HEK293 (cell line): ENCODE results near the gene CLPSL2.
A peak's percentile ranks its signal among the peaks of the same experiment; 100 is the strongest.

Source experiments
- CTCF ChIA-PET: fragments of 350-600 bp; formaldehyde crosslinking; extraction: SDS; loops from one replicate; lab custom pipeline; 2021; ENCODE audit warnings: antibody characterized with exemption; lab: Yijun Ruan, JAX
- POLR2A ChIA-PET: fragments of 300-600 bp; formaldehyde crosslinking; extraction: SDS; loops from one replicate; lab custom pipeline; 2020; ENCODE audit warnings: antibody characterized with exemption, inconsistent platforms; lab: Yijun Ruan, JAX
- H3K27ac ChIP-seq: fragments of 200-500 bp; sonication (Bioruptor generic); 2 replicates; pipeline ENCODE4 v1.5.1; 2014; ENCODE audit warnings: low read depth, low read length, control low read depth, inconsistent platforms; ENCODE audit errors: extremely low read depth
- H3K36me3 ChIP-seq, 2 experiments: fragments of 200-500 bp in 1 of 2; sonication (Bioruptor generic) in 1 of 2; 1 replicate in 1 of 2; 2 replicates in 1 of 2; pipeline ENCODE4 v1.5.1; 2014 to 2017; ENCODE audit warnings: inconsistent platforms in 2 of 2, low read length in 2 of 2; ENCODE audit not compliant: control insufficient read depth in 2 of 2, insufficient read depth in 1 of 2
- H3K4me1 ChIP-seq: fragments of 200-500 bp; sonication (Bioruptor generic); 2 replicates; pipeline ENCODE4 v1.5.1; 2014; ENCODE audit warnings: mild to moderate bottlenecking, low read length, inconsistent platforms; ENCODE audit not compliant: control insufficient read depth, insufficient read depth
- H3K4me3 ChIP-seq: 2 replicates; pipeline ENCODE4 v1.5.1; 2011; ENCODE audit warnings: low read depth, mild to moderate bottlenecking, control low read depth, low read length, moderate library complexity
- H3K9me3 ChIP-seq: fragments of 200-500 bp; sonication (Bioruptor generic); 2 replicates; pipeline ENCODE4 v1.5.1; 2014; ENCODE audit warnings: low read depth, low read length, inconsistent platforms; ENCODE audit not compliant: control insufficient read depth, insufficient read depth
- BCL11A ChIP-seq: fragments of 450-650 bp; formaldehyde crosslinking; IDR thresholded peaks from 2 replicates; pipeline ENCODE4 v1.5.1; 2016; ENCODE audit warnings: low read depth, missing biosample characterization, missing genetic modification characterization
- KLF10 ChIP-seq: fragments of 450-650 bp; IDR thresholded peaks from 2 replicates; pipeline ENCODE4 v1.5.1; 2018; ENCODE audit warnings: missing biosample characterization, mild to moderate bottlenecking, missing genetic modification characterization
- MEIS1 ChIP-seq: sonication (generic); formaldehyde crosslinking; IDR thresholded peaks from 2 replicates; pipeline ENCODE4 v1.8.1; 2022; ENCODE audit warnings: missing genetic modification reagents, mild to moderate bottlenecking, borderline replicate concordance
- PRDM10 ChIP-seq: fragments of 450-650 bp; formaldehyde crosslinking; IDR thresholded peaks from 2 replicates; pipeline ENCODE4 v1.5.1; 2016; ENCODE audit warnings: missing biosample characterization, missing genetic modification characterization
- SCRT2 ChIP-seq: fragments of 450-650 bp; formaldehyde crosslinking; IDR thresholded peaks from 2 replicates; pipeline ENCODE4 v1.5.1; 2016; ENCODE audit warnings: missing biosample characterization, missing genetic modification characterization
- TCF7L2 ChIP-seq: IDR thresholded peaks from 2 replicates; pipeline ENCODE4 v1.6.1; 2011; ENCODE audit warnings: low read depth, mild to moderate bottlenecking, inconsistent platforms, low read length, moderate library complexity, borderline replicate concordance
- ZBTB17 ChIP-seq: fragments of 450-650 bp; formaldehyde crosslinking; IDR thresholded peaks from 2 replicates; pipeline ENCODE4 v1.5.1; 2016; ENCODE audit warnings: missing biosample characterization, missing genetic modification characterization
- ZBTB8A ChIP-seq: fragments of 450-650 bp; formaldehyde crosslinking; IDR thresholded peaks from 2 replicates; pipeline ENCODE4 v1.5.1; 2016; ENCODE audit warnings: missing biosample characterization, missing genetic modification characterization
- ZNF19 ChIP-seq: fragments of 450-650 bp; formaldehyde crosslinking; IDR thresholded peaks from 2 replicates; pipeline ENCODE4; 2016; ENCODE audit warnings: missing biosample characterization, missing genetic modification characterization, low read depth
- ZNF211 ChIP-seq: fragments of 450-650 bp; formaldehyde crosslinking; IDR thresholded peaks from 2 replicates; pipeline ENCODE4 v1.5.1; 2016; ENCODE audit warnings: low read depth, missing biosample characterization, missing genetic modification characterization
- ZNF341 ChIP-seq: fragments of 450-650 bp; formaldehyde crosslinking; IDR thresholded peaks from 2 replicates; pipeline ENCODE4; 2016; ENCODE audit warnings: low read depth, missing biosample characterization, missing genetic modification characterization
- ZNF366 ChIP-seq: fragments of 450-650 bp; formaldehyde crosslinking; conservative IDR thresholded peaks from 2 replicates; pipeline ENCODE4 v1.5.1; 2016; ENCODE audit warnings: missing biosample characterization, missing genetic modification characterization
- ZNF433 ChIP-seq: fragments of 450-650 bp; formaldehyde crosslinking; IDR thresholded peaks from 2 replicates; pipeline ENCODE4 v1.5.1; 2016; ENCODE audit warnings: missing biosample characterization, missing genetic modification characterization, low read depth
- ZNF48 ChIP-seq: fragments of 450-650 bp; formaldehyde crosslinking; IDR thresholded peaks from 2 replicates; pipeline ENCODE4 v1.5.1; 2016; ENCODE audit warnings: missing biosample characterization, missing genetic modification characterization
- ZNF600 ChIP-seq: fragments of 450-650 bp; formaldehyde crosslinking; IDR thresholded peaks from 2 replicates; pipeline ENCODE4 v1.5.1; 2016; ENCODE audit warnings: missing biosample characterization, missing genetic modification characterization
- ZNF664 ChIP-seq: fragments of 450-650 bp; formaldehyde crosslinking; IDR thresholded peaks from 2 replicates; pipeline ENCODE4 v1.5.1; 2016; ENCODE audit warnings: missing biosample characterization, missing genetic modification characterization
- ZNF830 ChIP-seq: fragments of 450-650 bp; IDR thresholded peaks from 2 replicates; pipeline ENCODE4 v1.5.0; 2018; ENCODE audit warnings: missing biosample characterization, missing genetic modification characterization, low read depth, mild to moderate bottlenecking, moderate library complexity
- TF ChIP-seq, protein P1 (sequence below): IDR thresholded peaks from 2 replicates; pipeline ENCODE4 v1.6.1; 2011; ENCODE audit warnings: mild to moderate bottlenecking, low read depth, low read length, borderline replicate concordance
- TF ChIP-seq, protein P2 (sequence below): fragments of 450-650 bp; formaldehyde crosslinking; IDR thresholded peaks from 2 replicates; pipeline ENCODE4 v1.5.0; 2017; ENCODE audit warnings: missing biosample characterization, missing genetic modification characterization, borderline replicate concordance

Gene CLPSL2

DNA sequence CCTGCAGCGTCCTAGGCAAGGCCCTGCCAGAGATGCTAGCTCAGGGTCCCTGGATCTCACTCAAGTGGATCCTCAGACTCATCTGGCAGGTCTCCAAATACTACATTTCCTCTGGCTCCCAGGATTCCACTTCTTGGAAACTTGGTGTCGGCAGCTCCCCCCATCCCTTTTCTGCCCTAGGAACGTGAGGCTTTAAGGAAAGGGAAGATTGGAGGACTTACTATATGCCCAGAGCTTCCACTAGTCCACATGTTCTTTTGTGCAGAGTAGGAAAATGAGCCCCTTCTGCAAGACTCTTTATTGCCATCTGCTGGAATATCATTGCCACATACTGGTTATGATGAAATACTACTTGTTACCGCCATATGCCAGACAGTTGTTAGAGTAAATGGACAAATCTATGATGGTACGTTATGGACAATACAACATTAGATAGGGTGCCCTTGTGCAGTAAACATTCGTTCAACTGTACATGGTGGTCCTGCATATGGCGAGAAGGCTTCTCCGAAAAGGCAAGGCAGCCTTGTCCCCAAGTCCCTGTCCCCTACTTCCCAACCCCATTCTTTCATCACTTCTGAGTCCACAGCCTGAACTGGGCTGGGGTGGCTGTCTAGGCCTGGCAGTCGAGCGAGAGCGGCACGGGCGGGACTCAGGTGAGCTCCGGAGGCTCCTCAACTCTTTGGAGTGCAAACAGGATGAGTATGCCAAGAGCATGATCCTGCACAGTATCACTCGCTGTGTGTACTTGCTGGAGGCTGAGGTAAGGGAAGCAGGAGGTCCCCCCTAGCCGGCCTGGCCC, 38.8 kb upstream of the CLPSL2 start (continued):
- TF ChIP-seq PRDM10 (tag by site-specific recombination) (no peak), ZNF830 (tag by site-specific recombination) (no peak), ZNF366 (tag by site-specific recombination) (no peak), BCL11A (tag by site-specific recombination) (no peak), SCRT2 (peak; percentile 92), ZNF600 (tag by site-specific recombination) (peak; percentile 67; the same call in 1 of the 2 replicates), TCF7L2 (no peak), MEIS1 (CRISPR knock-in tag) (no peak), KLF10 (tag by site-specific recombination) (no peak), ZNF664 (tag by site-specific recombination) (no peak), ZBTB8A (no peak), ZNF48 (tag by site-specific recombination) (no peak), ZNF19 (tag by site-specific recombination) (no peak), ZNF211 (tag by site-specific recombination) (no peak), ZBTB17 (peak; percentile 42)
- TF ChIP-seq, protein P1, sequence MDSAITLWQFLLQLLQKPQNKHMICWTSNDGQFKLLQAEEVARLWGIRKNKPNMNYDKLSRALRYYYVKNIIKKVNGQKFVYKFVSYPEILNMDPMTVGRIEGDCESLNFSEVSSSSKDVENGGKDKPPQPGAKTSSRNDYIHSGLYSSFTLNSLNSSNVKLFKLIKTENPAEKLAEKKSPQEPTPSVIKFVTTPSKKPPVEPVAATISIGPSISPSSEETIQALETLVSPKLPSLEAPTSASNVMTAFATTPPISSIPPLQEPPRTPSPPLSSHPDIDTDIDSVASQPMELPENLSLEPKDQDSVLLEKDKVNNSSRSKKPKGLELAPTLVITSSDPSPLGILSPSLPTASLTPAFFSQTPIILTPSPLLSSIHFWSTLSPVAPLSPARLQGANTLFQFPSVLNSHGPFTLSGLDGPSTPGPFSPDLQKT, result no peak
- TF ChIP-seq, protein P2, sequence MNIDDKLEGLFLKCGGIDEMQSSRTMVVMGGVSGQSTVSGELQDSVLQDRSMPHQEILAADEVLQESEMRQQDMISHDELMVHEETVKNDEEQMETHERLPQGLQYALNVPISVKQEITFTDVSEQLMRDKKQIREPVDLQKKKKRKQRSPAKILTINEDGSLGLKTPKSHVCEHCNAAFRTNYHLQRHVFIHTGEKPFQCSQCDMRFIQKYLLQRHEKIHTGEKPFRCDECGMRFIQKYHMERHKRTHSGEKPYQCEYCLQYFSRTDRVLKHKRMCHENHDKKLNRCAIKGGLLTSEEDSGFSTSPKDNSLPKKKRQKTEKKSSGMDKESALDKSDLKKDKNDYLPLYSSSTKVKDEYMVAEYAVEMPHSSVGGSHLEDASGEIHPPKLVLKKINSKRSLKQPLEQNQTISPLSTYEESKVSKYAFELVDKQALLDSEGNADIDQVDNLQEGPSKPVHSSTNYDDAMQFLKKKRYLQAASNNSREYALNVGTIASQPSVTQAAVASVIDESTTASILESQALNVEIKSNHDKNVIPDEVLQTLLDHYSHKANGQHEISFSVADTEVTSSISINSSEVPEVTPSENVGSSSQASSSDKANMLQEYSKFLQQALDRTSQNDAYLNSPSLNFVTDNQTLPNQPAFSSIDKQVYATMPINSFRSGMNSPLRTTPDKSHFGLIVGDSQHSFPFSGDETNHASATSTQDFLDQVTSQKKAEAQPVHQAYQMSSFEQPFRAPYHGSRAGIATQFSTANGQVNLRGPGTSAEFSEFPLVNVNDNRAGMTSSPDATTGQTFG (tag by site-specific recombination), result no peak

- CTCF ChIA-PET, result interaction anchor here (0.7 to 6.6 kb wide), 15 partner anchors 11 to 355 kb away, joined by 3 to 258 read pairs (median 4); no protein-coding TSS in a partner anchor
- Histone ChIP-seq H3K4me1 (no peaks in the 10 kb centered on the region), H3K27ac (no peak overlapping the region), H3K36me3 (no peaks in the 10 kb centered on the region), H3K4me3 (no peak overlapping the region), H3K9me3 (no peaks in the 10 kb centered on the region)
- POLR2A ChIA-PET, result interaction anchor here (0.7 kb wide), 2 partner anchors 214 to 268 kb away, joined by 4 to 9 read pairs; no protein-coding TSS in a partner anchor
- TF ChIP-seq ZNF433 (tag by site-specific recombination) (no peak), ZNF341 (tag by site-specific recombination) (peak; percentile 60)
Observed at GRCh38 chr6:35739645-35740524, 36.5 kb upstream of the CLPSL2 start.
